ENCODE data around the gene ZXDB.
"Not testable (repeated sequence)": the region's sequence is repeated elsewhere in the genome, so short reads cannot be mapped to it uniquely, and the experiment has no call there.

ZXDB gene

DNA sequence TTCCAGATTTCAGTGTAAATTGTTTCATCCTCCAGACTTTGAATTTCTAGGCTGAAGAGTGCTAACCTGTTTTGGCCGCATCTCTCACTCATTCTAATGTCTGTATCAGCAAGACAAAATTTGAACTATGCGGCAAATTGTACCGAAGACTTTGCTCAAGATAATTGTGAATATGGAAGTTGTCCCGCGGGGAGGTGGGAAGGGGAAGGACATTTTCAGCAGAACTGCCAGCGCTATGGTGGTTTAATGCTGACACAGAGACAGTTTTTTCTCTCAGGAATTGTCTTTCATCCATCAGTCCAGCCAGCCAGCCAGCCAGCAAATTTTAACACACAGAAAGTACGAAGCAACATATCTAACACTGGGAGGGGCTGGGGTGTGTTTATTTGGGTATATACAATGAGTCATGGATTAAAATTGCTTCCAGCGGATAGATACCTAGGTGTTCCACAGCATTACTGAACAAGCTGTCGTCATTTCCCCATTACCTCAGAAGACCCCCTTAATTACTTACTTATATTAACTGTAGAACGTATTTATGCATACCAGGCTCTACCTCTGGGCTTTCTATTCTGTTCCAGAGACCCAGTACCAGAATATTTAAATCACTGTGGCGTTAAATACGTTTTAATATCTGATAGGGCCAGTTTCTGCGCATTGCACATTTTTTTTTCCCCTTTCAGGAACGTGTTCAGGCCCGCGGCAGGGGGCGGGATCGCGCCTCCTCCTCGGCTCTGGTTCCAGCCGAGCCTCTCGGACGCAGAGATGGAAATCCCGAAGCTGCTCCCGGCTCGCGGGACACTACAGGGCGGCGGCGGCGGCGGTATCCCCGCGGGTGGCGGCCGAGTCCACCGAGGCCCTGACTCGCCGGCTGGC, at the start of gene ZXDB:
ZXDB (plus strand) TSS at position 728 of the 876 bp plus-strand sequence; CDS start at position 766, 38 bp downstream.
- DNase-seq (ENCODE audit: low read depth): peak; percentile 72

DNA sequence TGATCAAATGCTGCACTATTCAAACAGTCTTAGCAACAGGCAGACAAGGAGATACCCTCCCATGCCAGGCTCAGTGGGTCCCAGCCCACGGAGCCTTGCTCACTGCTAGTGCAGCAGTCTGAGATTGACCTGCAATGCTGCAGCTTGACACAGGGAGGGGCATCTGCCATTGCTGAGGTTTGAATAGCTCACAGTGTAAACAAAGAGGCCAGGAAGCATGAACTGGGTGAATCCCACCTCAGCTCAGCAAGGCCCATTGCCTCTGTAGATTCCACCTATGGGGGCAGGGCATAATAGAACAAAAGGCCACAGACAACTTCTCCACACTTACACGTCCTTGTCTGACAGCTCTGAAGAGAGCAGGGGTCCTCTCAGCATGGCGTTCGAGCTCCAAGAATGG, 26.6 kb upstream of the ZXDB start:
- no peak for DNase-seq (ENCODE audit: low read depth)

DNA sequence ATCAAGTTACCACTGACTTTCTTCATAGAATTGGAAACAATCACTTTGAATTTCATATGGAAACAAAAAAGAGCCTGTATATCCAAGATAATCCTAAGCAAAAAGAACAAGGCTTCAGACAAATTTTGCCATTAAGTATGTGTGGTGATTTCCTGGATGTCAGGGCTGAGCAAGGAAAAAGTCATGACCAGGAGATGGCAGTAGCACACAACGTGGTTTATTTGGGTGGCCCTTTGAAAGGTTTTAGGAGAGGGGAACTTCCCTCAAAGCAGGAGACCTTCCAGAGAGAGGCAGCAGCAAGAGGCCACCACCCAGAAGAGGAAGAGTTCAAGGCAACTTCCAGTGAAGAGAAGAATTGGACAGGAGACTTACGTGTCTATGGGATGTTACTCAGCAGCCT, 18.1 kb upstream of the ZXDB start:
- DNase-seq (ENCODE audit: low read depth): peak; percentile 24

DNA sequence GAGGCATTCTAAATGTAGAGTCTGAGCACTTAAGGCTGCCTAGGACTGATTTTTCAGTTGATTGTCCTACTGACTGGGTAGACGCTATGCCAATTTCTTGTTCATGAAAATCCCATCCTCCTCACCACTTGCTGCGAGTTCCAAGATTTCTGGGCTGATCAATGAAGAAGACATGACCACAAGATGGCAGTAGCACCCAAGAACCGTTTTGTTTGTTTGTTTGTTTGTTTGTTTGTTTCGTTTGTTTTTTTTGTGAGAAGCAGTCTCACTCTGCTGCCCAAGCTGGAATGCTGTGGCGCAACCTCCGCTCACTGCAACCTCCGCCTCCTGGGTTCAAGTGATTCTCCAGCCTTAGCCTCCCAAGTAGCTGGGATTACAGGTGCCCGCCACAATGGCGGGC, 8.9 kb upstream of the ZXDB start:
- peak; percentile 3 for DNase-seq (ENCODE audit: low read depth)

DNA sequence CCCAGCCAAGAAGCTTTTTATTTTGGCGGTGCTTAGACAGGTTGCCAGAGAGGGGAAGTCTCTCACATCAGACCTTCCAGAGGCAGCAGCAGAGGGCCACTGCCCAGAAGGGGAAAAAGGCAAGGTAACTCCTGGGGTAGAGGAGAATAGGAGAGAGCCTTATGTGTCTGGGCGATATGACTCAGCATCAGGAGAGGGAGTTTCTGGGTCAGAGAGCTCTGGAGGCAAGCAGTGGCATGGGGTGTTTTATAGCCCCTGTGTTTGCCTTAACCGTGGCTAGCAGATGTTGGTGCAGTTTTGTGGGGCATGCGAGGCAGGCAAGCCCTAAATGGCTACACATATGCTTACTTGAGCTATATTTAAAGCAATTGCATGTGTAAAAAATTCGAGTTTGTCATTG, 8.3 kb upstream of the ZXDB start:
- DNase-seq (ENCODE audit: low read depth): no peak

DNA sequence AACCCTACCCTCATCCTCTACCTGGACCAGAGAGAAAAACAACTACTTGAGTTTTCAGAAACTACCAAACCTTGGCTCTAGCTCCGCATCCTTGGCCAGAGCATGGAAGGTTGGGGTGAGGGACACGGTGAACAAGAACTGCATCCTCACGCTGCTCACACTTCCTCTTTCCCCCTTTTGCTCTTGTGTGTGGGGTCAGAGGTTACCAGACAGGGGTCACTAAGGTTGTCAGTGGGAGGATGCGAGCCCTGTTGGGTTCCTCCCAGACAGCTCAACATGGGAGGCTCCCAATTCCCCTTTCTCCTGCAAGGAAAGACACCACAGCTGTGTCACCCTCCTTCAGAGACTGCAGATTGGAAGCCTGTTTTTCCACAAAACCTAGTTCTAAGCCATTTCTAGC, 5.5 kb upstream of the ZXDB start:
- no peak for DNase-seq (ENCODE audit: low read depth)

DNA sequence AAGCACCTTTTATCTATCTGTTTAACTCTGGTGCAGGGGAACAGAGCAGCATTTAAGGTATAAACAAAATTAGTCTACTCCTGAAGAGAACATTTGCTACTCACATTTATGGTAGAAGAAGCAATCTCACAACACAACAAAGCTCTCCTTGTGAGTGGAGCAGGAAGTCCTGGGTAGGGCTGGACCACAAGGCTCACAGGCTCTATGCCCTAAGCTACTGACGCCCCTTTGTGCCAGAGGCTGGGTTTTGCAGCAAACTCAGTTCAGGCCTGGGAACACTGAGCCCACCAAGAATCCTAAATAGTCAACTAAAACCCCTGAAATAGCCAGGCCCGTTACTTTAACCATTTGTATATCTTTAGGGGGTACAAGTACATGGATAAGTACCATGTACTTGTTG, 4.7 kb upstream of the ZXDB start:
- no peak for DNase-seq (ENCODE audit: low read depth)

DNA sequence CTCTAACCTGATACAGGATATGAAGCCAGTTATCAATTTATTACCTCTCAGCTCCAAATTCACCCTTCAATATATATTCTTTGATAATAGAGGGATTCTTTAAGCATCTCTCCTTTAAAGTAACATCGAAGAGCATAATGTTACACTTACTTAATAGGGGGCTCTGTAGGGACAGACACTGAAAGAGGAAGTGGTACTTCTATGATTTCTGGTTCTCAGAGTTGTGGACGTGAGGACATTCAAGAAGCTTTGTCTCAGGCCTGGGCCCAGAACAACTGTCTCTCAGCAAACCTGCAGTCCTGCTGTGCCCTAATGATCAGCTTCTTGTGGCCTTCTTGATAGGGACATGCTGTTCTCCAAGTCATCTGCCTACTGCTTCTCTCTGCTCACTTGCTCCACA, 4.2 kb upstream of the ZXDB start:
- no peak for DNase-seq (ENCODE audit: low read depth)

DNA sequence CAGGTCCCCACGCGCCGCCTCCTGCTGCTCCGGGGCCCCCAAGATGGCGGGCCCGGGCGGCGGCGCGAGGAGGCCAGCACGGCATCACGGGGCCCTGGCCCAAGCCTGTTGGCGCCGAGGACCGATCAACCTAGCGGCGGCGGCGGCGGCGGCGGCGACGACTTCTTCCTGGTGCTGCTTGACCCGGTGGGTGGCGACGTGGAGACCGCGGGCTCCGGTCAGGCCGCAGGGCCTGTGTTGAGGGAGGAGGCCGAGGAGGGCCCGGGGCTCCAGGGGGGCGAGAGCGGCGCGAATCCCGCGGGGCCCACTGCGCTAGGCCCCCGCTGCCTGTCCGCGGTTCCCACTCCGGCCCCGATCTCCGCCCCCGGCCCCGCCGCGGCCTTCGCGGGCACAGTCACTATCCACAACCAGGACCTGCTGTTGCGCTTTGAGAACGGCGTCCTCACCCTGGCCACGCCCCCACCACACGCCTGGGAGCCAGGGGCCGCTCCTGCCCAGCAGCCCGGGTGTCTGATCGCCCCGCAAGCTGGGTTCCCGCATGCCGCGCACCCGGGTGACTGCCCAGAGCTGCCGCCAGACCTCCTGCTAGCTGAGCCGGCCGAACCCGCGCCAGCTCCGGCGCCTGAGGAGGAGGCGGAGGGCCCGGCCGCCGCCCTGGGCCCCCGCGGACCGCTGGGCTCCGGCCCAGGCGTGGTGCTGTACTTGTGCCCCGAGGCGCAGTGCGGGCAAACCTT, 516 bp downstream of the ZXDB start:
- peak; percentile 1 for DNase-seq (ENCODE audit: low read depth)

DNA sequence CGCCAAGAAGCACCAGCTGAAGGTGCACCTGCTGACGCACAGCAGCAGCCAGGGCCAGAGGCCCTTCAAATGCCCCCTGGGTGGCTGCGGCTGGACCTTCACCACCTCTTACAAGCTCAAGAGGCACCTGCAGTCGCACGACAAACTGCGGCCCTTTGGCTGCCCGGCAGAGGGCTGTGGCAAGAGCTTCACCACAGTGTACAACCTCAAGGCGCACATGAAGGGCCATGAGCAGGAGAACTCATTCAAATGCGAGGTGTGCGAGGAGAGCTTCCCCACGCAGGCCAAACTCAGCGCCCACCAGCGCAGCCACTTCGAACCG, 1.0 kb downstream of the ZXDB start:
- DNase-seq (ENCODE audit: low read depth): peak; percentile 53

DNA sequence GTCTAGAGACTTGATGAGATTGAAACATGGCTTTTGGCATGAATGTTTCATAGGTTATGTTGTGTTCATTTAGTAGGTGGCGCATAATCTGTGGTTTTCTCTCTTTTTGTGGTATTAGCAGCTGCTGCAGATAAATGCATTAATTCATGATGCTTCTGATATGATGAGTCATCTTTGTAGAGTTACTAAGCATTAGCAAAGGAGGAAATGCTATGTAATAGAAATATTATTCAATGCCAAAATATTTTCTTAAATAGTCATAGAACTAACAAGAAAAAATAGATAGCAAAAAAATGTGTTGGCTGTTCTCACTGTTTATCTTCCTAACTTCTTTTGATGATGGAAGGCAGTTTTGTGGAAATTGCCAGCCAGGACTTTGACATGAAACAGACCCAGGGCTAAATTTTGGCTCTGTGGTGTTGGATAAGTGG, 3.6 kb downstream of the ZXDB start:
- DNase-seq (ENCODE audit: low read depth): peak; percentile 87

DNA sequence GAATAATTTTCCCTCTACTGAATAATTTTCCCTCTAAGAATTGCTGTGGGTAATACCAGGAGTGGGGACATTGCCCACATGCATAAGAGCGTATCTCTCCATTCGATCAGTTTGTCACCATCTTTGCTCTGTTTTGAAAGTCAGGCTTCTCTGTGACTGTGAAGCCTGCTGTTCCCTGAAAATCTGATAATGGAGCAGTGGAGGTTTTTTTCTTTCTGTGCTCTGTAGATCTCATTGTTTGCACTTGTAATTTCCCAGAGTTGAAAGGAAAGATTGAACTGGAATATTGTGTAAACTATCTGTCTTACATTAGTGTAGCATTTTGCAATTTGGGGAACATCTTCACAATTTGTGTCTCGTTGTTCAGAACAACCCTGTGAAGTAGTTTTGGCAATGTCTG, 4.3 kb downstream of the ZXDB start:
- no peak for DNase-seq (ENCODE audit: low read depth)

DNA sequence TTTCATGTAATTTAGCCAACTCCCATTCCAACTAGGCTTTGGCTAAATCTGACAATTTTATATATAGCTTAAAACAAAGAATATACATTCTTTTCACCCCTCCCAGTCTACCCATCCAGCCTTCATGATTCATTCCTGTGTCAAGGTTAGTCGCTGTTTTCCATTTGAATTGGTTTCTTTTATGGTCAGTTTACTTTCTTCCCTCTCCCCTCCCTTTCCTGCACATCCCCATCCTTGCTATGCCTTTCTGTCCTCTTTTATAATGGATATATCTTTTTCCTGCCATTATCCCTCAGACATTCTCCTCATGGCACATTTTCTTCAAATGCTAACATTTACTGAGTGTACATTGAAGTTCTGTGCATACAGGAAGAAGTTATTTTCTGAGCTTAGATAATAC, 4.7 kb downstream of the ZXDB start:
- peak; percentile 12 for DNase-seq (ENCODE audit: low read depth)

DNA sequence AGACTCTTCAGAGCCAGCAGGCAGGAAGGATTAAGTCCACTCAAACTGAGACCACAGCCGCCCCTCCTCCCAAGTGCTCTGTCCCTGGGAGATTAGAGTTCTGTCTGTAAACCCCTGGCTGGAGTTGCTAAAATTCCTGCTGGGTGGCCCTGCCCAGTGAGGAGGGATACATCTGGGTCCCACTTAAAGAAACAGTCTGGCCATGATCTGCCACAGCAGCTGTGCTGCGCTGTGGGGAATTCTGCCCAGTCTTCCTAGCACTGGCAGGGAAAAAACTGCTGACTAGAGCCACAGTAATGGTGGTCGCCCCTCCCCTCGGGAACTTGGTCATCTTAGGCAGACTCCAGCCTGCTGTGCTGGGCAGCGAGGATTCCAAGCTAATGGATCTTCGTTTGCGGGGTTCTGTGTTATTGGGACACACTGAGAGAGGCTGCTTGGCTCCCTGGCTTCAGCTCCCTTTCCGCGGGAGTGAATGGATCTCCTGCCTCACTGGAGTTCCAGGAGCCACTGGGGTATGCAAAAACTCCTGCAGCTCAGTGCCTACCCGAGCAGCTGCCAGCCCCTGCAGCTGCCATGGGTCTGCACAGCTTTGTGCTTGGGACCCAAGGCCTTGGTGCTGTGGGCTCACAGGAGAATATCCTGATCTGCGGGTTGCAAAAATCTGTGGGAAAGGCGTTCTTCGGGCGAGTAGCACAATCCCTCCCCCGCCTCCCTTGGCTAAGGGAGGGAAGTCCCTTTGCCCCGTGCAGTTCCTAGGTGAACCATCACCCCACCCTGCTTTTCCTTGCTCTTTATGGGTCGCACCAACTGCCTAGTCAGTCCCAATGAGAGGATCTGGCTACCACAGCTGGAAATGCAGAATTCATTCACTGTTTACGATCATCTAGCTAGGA, 15.7 kb downstream of the ZXDB start:
- DNase-seq (ENCODE audit: low read depth): no peak

DNA sequence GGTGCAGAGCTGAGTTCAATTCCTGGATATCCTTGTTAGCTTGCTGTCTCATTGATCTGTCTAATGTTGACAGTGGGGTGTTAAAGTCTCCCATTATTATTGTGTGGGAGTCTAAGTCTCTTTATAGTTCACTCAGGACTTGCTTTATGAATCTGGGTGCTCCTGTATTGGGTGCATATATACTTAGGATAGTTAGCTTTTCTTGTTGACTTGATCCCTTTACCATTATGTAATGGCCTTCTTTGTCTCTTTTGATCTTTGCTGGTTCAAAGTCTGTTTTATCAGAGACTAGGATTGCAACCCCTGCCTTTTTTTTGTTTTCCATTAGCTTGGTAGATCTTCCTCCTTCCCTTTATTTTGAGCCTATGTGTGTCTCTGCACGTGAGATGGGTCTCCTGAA, 21.5 kb downstream of the ZXDB start:
- DNase-seq (ENCODE audit: low read depth): not testable (repeated sequence)

DNA sequence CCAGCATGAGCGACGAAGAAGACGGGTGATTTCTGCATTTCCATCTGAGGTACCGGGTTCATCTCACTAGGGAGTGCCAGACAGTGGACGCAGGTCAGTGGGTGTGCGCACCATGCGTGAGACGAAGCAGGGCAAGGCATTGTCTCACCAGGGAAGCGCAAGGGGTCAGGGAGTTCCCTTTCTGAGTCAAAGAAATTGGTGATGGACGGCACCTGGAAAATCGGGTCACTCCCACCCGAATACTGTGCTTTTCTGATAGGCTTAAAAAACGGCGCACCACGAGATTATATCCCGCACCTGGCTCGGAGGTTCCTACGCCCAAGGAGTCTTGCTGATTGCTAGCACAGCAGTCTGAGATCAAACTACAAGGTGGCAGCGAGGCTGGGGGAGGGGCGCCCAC, 37.6 kb downstream of the ZXDB start:
- DNase-seq (ENCODE audit: low read depth): not testable (repeated sequence)

DNA sequence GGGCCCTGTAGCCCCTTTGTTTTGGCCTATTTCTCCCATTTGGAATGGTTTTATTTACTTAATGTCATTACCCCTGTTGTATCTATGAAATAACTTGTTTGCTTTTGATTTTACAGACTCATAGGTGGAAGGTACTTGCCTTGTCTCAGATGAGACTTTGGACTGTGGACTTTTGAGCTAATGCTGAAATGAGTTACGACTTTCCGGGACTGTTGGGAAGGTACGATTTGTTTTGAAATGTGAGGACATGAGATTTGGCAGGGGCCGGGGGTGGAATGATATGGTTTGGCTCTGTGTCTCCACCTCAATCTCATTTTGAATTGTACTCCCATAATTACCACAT, 48.8 kb downstream of the ZXDB start:
- no peak for DNase-seq (ENCODE audit: low read depth)

DNA sequence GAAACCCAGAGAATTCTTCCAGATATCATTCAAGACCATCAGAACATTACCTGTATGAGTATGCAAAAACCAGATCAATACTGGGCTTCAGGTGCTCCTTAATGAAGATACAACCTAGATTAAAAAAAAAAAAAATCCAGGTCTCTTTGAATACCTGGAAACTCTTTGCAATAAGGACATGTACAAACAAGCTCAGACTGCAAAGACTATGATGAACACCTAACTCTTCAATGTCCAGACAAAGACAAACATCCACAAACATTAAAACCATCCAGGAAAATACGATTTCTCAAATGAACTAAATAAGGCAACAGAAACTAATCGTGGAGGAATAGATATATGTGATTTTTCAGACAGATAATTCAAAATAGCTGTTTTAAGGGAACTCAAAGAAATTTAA, 49.5 kb downstream of the ZXDB start:
- DNase-seq (ENCODE audit: low read depth): no peak

DNA sequence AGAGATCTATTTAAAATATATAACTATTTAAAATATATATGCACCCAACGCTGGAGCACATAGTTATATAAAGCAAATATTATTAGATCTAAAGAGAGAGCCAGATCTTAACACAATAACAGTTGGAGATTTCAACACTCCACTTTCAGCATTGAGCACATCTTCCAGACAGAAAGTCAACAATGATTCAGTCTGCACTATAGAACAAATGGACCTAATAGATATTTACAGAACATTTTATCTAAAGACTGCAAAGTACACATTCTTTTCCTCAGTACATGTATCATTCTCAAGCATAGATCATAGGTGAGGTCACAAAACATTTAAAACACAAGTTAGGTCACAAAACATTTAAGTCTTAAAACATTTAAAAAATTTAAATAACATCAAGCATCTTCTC, 51.9 kb downstream of the ZXDB start:
- no peak for DNase-seq (ENCODE audit: low read depth)

DNA sequence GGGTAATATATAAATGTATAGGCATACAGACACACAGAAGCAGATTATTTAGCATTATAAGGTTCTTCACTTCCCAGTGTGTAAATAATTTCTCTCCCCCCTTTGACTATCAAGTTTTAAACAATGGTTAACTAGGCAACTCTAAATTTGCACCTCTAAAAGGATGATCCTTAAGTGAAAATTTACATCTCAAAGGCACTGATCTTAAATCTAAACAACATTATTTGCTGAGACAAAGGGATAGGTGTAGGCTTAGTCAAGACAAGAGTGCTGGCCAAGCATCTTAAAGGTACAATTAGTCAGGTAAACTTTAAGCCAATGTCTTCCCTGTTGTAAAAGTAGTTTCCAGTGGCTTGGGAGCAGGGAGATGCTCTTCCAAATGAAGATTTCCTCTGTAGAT, 55.2 kb downstream of the ZXDB start:
- DNase-seq (ENCODE audit: low read depth): no peak

Data from ELR (cell line).